Fibroblast of skin of left biceps (primary cell): Measurements from ENCODE around the gene ARHGEF18.
"Not testable (repeated sequence)": the region's sequence is repeated elsewhere in the genome, so short reads cannot be mapped to it uniquely, and the experiment has no call there.

ENCODE experiments used
- DNase-seq, 2 experiments: peaks; one replicate each; pipeline ENCODE4 v3.0.0-alpha.2; 2013; ENCODE audit warnings: low read depth in 2 of 2

ARHGEF18 gene

DNA sequence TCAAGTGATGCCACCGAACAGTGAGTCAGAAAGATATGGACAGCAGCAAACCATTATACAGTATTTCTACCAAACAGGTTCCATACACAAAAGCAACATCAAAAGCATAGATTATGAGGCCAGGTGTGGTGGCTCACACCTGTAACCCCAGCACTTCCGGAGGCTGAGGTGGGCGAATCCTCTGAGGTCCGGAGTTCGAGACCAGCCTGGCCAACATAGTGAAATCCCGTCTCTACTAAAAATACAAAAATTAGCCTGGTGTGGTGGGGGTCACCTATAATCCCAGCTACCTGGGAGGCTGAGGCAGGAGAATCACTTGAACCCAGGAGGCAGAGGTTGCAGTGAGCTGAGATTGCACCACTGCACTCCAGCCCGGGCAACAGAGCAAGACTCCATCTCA lies 1.7 kb upstream of the ARHGEF18 start:
- DNase-seq: not testable (repeated sequence)

DNA sequence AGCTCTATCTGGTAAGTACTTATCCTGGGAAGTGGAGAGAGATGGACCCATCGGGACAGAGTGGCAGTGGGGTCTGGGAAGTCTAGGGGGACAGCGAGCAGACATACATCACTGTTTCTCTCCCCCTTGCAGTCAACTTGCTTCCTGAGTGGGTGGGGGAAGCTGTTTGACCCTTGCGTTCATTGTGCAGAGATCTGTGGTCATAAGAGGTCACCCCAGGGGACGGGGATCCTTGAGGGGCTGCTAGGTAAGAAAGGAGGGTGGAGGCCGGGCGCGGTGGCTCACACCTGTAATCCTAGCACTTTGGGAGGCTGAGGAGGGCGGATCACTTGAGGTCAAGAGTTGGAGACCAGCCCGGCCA lies 474 bp downstream of the ARHGEF18 start:
- no peak for DNase-seq

DNA sequence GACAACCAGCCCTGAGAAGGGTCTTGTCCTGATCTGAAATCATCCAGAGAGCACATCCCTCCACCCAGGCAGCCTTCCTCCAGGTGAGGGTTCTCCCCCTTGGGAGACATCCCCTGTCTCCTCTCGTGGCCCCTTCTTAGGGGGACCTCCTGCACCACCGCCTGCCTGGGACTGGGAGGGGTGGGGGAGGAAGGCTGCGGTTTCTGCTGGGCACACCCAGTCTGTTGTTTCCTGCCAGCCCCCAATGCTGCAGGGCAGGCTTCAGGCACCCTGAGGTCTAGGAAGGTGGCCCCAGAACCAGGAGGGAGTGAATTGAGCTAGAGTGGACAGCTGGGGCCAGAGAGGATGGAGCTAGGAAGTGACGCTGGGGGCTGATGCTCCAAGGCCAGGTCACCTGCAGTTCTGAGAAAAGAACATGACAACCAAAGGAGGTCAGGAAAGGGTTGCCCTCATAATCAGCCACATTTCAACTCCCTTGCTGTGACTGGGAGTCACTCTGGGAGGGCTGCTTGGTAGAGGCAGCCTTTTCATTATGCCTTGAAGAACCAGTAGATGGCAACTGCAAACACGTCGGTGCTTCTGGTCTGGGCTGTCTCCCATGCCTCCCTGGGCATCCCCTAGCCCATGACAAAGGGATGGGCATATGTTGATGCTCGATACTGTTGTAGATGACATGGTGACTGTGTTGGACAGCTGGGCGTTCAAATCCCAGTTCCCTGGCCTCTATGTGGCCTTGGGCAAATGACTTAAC lies 1.4 kb downstream of the ARHGEF18 start:
- DNase-seq: no peak

DNA sequence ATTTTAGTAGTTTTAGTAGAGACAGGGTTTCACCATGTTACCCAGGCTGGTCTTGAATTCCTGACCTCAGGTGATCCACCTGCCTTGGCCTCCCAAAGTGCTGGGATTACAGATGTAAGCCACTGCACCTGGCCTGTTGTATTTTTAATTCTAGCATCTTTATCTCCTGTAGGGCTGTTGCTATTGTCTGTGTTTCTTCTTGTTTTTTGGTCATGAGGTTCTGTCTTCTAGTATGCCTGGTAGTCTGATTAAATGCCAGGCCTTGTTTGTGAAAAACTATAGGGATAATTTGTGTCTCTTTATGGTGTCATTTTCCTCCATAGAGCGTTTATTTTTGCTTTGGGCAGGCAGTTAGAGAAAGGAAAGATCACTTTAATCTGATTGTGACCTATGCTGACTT lies 3.1 kb downstream of the ARHGEF18 start:
- no peak for DNase-seq

DNA sequence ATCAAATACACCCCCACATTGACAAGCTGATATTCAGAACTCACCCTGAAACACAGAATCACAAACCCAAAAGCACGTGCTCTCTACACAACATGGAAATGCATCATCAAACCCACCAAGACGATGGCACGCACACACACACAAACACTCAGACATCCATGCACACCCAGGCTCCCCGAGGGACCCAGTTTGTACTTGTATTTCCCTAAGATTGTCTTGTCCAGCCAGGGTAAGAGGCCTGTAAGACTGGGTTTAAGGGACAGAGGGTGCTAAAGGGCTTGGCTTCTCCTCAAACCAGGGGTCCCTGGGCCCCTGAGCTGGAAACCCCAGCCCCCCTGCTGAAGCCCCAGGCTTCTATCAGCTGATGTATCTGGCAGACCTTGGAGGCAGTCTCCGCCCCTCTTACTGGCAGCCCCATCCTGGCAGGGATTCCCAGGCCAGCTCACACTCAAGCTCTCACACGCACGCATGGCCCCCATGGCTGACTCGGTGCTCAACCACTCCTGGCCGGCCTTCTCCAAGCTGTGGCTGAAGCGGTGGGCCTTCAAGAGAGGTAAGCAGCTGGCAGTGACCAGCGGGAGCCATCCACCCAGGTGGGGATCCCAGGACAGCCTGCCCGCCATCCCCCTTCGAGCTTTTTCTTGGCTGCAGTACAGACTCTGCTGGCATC lies 6.5 kb downstream of the ARHGEF18 start:
- no peak for DNase-seq

DNA sequence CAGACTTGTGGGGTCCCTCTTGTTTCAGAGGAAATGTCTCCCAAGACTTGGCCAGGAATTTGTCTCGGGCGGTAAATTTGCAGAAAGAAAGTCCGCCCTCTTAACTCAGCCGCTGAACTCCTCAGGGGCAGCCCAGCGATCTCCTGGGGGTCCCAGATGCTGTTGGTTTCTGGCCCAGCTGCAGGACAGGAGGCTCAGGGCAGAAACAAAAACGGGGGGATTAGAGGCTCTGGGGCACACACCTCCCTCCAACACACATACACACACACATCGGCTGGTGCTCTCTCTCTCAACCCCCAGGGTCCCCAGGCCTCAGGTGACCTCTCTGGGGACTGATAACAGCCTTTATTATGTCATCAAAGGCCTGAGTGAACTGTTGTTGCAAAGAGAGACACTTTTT lies 7.1 kb downstream of the ARHGEF18 start:
- no peak for DNase-seq

DNA sequence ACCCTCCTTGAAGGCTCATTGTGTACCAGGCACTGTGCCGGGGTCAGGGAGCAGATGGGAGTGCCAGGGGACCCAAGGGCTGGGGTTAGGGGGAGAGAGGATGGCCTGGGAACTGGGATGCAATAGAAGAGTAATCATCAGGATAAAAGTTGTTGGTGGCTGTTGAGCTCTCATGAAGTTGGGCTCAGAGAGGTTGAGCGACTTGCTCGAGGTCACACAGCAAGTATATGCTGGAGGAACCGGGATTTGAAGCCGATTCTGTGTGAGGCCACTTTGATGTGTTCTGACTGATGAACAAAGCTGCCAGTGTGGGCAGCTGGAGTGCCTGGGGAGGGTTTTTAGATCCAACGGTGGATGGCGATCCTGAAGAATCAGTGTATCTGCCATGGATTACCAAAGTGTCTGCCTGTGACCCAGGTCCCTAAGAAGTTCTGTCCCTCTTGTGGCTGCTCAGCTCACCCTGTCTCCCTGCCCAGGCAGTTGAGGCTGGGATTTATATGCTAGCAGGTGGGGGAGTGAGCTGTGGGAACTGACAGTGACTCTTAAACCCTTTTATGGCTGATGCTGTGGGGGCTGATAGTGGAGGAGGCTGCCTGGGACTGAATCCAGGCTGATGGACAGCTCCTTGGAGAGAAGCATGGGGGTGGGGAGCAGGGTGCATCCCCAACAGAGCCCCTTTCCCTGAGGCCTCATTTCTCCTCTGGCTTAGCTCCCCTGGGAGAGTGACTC lies 8.3 kb downstream of the ARHGEF18 start:
- DNase-seq: no peak

DNA sequence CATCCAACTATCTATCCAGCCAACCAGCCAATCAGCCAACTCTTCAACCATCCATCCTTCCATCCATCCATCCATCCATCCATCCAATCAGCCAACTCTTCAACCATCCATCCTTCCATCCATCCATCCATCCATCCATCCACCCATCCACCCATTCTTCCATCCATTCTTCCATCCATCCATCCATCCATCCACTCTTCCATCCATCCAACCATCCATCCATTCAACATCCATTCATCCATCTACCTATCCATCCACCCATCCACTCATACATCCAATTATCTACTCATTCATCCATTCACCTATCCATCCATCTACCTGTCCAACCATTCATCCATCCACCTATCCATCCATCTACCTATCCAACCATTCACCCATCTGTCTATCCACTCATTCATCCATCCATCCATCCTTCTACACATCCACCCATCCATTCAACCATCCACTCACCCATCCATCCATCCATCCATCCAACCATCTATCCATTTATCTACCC lies 9.4 kb downstream of the ARHGEF18 start:
- DNase-seq: no peak

DNA sequence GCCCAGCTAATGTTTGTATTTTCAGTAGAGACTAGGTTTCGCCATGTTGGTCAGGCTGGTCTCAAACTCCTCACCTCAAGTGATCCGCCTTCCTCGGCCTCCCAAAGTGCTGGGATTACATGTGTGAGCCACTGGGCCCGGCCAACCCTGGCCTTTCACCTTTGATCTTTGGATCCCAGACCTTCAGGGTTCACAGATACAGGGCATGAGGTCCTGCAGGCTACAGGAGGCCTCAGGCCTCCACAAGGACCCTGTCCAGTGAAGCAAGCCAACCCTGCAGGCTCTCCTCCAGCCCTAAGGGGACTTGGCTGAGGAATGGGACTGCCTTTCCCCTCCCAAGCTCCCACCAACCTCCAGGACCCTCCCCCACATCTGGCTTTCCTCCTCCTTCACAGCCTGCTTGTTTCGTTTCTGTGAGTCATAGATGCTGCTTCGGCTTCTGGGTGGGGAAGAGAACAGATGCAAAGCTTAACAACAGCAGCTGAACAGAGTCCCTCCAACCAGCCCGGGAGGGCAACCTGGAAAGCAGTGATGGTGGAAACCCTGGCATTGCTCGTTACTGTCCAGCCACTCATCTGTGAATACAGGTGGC lies 11.8 kb downstream of the ARHGEF18 start:
- DNase-seq: no peak

DNA sequence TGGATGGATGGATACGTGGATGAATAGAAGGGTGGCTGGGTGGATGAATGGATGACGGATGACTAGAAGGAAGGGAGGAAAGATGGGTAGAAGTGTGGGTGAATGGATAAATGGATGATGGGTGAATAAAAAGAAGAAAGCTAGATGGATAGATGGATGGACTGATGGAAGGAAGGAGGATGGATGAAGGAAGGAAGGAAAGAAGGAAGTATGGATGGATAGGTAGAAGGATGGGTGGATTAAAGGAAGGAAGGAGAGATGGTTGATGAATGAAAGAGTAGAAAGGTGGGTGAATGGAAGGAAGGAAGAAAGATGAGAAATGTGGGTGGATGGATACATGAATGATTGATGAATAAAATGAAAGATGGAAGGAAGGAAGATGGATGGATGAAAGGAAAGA lies 14.5 kb downstream of the ARHGEF18 start:
- DNase-seq: no peak

DNA sequence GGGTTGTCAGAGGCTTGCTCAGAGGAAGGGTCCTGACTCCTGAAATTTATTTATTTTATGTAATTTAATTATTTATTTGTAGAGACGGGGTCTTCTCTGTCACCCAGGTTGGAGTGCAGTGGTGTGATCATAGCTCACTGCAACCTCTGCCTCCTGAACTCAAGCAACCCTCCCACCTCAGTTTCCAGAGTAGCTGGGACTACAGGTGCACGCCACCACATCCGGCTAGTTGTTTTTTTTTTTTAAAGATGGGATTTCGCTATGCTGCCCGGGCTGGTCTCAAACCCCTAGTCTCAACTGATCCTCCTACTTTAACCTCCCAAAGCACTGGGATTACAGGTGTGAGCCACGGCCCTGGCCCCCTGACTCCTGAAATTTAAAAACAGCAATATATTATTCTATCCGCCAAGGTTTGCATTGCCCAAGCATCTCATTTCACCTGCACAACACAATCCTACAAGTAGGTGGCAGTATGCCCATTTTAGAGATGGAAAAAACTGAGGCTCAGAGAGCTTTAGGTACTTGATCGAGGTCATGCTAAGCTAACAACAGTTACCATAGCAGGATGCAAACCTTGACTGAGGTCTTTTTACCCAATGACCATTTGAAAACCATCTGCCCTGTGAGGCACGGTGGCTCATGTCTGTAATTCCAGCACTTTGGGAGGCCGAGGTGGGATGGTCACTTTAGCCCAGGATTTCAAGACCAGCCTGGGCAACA lies 18.1 kb downstream of the ARHGEF18 start:
- DNase-seq: peak in 1 of 2 experiments; percentile 8

DNA sequence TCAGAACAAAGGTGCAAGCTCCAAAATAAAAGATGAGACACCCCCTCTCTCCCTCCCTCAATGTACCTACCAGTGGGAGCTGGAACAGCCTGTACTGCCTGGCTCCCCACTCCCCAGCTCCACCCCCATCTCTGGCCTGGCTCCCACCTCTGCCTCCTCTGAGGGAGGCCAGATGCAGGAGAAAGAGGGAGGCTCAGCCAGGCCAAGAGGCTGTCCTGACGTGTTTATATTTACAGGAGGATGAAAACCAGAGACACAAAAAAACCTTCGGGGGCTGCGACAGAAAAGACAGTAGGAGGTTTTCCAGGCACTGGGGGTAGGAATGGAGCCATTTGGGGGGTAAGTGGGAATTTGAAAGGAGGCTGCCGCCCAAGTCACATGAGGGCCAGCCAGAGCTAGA lies 19.7 kb downstream of the ARHGEF18 start:
- DNase-seq: no peak

DNA sequence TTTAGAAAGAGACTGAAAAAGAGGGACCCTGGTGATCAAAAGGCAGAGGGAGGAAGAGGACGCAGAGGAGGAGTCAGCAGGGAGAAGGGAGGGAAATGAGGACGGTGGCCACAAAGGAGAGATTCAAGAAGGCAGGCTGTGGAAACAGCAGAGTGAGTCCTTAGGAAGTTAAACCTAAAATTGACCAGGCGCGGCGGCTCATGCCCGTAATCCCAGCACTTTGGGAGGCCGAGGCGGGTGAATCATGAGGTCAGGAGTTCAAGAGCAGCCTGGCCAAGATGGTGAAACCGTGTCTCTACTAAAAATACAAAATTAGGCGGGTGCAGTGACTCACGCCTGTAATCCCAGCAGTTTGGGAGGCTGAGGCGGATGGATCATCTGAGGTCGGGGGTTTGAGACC lies 20.1 kb downstream of the ARHGEF18 start:
- DNase-seq: not testable (repeated sequence)

DNA sequence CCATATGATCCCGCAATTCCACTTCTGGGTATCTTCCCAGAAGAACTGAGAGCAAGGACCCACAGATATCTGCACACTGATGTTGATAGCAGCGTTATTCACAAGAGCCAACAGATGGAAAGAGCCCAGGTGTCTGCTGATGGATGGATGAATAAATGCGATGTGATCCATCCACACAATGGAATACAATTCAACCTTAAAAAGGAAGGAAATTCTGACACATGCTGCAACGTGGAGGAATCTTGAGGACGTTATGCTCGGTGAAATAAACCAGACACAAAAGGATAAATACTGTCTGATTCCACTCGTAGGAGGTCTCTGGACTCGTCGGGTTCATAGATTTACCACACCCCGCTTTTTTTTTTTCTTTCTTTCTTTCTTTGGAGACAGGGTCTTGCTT lies 21.8 kb downstream of the ARHGEF18 start:
- no peak for DNase-seq

DNA sequence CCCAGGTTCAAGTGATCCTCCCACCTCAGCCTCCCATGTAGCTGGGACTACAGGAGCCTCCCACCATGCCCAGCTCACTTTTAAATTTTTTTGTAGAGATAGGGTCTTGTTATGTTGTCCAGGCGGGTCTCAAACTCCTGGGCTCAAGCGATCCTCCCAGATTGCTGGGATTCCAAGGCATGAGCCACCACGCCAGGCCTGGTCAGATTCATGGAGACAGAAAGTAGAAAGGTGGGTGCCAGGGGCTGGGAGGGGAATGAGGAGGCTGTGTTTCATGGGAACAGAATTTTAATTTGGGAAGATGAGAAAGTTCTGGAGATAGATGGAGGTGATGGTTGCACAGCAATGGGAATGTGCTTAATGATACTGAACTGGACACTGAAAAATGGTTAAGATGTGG lies 22.3 kb downstream of the ARHGEF18 start:
- DNase-seq: no peak

DNA sequence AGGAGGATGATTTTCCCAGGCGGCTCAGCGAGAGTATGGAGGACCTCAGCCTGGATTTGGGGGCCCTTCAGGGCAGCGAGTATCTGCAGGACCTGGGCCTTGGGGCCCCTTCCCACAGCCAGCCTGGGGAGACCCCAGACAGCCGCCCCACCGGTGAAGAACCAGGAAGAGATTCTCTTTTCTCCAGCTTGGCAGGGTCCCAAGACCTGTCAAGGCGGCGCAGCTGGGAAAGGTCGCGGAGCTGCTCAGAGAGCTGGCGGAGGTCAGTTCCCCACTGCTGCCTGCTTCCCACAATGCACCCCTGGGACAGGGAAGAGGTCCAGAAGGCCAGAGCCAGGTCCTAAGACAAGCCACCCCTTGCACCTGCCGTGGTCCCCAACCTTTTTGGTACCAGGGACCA lies 24.1 kb downstream of the ARHGEF18 start:
- no peak for DNase-seq

DNA sequence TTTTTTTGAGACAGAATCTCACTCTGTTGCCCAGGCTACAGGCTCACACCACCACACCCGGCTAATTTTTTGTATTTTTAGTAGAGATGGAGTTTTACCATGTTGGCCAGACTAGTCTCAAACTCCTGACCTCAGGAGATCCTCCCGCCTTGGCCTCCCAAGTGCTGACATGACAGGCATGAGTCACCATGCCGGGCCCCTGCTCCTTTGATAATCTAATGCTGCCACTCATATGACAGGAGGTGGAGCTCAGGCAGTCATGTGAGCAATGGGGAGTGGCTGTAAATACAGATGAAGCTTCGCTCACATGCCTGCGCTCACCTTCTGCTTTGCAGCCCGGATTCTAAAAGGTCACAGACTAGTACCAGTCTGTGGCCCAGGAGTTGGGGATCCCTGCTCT lies 25.1 kb downstream of the ARHGEF18 start:
- DNase-seq: no peak

DNA sequence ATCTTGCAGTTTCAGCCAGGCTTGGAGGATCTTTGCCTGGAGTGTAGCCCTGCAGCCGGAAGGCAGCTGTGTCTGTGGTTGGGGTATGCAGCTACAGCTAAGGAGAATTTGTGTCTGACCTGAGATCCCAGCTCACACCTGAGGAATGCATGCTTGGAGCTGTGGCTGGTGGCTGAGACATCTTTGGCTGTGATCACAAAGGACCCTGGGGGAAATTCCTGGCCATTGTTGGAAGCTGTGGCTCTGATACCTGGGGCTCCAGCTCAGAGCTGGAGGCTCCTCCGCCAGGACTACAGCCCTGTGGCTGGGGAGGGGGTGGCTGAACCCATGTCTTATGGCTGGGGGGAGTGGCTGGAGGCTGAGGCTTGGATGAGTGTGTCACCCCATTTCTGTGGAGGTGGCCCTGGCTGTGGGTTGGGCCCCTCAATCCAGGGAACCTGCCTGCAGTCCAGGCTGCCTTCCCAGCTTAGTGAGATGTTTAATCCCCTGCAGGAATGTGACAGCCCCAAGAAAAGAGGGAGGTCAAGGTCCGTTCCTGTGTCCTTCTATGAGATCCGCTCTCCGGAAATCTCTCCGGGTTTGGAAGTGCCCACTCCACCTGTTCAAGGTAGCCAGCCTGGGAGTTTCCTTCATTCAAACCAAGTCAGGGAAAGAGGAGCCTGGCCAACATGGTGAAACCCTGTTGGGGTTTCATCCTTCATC lies 27.6 kb downstream of the ARHGEF18 start:
- DNase-seq: no peak

DNA sequence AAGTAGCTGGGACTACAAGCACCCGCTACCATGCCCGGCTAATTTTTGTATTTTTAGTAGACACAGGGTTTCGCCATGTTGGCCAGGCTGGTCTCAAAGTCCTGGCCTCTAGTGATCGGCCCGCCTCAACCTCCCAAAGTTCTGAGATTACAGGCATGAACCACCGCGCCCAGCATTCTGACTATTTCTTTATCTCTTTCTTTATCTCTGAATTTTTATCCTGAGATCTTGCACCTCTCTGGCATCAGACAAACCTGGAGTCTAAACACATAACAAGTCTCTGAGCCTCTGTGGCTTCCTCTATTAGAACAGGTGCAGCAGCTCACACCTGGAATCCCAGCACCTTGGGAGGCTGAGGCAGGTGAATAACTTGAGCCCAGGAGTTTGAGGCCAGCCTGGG lies 28.5 kb downstream of the ARHGEF18 start:
- DNase-seq: no peak

DNA sequence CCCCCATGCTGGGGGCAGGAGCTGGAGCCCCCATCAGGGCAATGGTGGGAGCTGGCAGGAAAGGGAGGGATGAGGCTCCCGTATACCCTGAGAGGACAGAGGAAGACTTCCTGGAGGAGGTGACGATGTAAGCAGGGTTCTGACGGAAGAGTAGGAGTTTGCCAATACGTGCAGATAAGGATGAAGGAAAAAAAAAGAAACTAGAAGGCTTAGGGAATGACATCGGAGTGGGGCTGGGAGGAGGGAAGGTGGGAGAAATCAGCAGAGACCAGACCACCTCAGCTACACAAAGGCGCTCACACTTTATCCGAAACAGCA lies 32.3 kb downstream of the ARHGEF18 start:
- no peak for DNase-seq

DNA sequence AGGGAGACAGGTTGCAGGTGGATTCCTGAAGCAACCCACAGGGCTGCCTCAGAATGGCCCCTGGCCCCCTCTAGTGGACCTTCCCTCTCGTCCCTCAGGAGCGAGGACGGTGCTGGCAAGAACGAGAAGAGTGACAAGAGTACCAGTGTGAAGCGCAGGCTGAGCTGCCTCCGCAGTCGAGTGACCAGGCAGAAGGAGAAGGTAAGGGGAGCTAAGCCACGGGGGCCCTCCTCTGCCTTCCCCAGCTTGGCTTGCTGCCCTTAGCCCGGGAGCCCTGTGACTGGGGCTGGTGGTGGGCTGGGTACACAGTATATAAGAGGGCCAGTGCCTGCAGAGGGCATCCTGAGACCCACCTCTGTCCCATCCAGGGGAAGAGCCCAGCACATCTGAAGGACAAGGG lies 34.0 kb downstream of the ARHGEF18 start:
- no peak for DNase-seq
